ENCODE results near the gene CRYBA2. TPM values are rescaled to one million over a fixed set of nuclear protein-coding genes. Genes with fewer than 3 reads are reported as not detected.

CRYBA2 gene
- total and polyA plus RNA-seq, 2 experiments from 2014 or later = 0.90 TPM; not detected in 1

- Histone ChIP-seq H3K4me1 (ENCODE audit: insufficient read depth) (peaks cover 12% of the 10 kb centered on the region), H3K9me2 (replicated peaks; ENCODE audit: insufficient read depth) (no peaks in the 10 kb centered on the region), H2AFZ (no peak overlapping the region), H3K36me3 (replicated peaks; ENCODE audit: insufficient read depth, low read depth) (no peaks in the 10 kb centered on the region), H3K79me2 (no peaks in the 10 kb centered on the region), H4K20me1 (ENCODE audit: insufficient read depth, poor library complexity, severe bottlenecking) (no peaks in the 10 kb centered on the region), H3K4me3 (no peak overlapping the region), H3K27me3 (peaks cover 96% of the 10 kb centered on the region), H3K27ac (no peak overlapping the region), H3K9me3 (ENCODE audit: low read depth) (no peaks in the 10 kb centered on the region), H3K4me2 (no peak overlapping the region)
- 9% methylated on average over 13 of the region's 13 CpGs for WGBS (ENCODE audit: low lambda C conversion rate, missing lambda C conversion rate)
- peak; percentile 53 for DNase-seq (ENCODE audit: low spot score)
- TF ChIP-seq EZH2 (IDR thresholded peaks at IDR 0.05; ENCODE audit: borderline replicate concordance) (peak; percentile 41), CTCF (IDR thresholded peaks at IDR 0.05; ENCODE audit: poor library complexity) (no peak)
Observed at GRCh38 chr2:218991674-218992168, 1.5 kb downstream of the CRYBA2 start.

DNA sequence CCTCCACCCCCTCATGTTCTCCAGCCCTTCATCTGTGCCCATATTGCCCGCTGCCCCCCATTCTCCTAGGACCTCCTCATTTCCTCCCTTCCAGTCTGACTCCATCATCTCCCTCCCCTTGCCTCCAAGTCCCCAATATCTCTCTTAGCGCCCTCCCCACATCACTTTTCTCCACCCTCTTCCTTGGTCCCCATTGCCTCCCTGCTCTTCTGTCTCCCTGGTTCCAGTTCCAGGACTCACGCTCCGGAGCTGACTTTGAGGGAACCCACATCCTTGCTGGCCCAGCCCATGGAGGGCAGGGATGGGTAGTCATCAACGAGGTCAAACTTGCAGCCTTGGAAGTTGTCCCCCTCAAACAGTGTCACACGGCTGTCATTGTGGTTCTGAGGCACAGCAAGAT lies 2.6 kb downstream of the CRYBA2 start:
- TF ChIP-seq EZH2 (IDR thresholded peaks at IDR 0.05; ENCODE audit: borderline replicate concordance) (no peak), CTCF (IDR thresholded peaks at IDR 0.05; ENCODE audit: poor library complexity) (no peak), EZH2phosphoT487 (IDR thresholded peaks at IDR 0.05; ENCODE audit: low read depth, severe bottlenecking, unreplicated experiment) (no peak)
- H3K4me3 ChIP-seq = no peak overlapping the region
- no peak overlapping the region for H3K27ac ChIP-seq
- H3K4me1 ChIP-seq (ENCODE audit: insufficient read depth) = peaks cover 12% of the 10 kb centered on the region
- H3K9me2 ChIP-seq (replicated peaks; ENCODE audit: insufficient read depth) = no peaks in the 10 kb centered on the region
- DNase-seq (ENCODE audit: low spot score) = no peak
- H3K9me3 ChIP-seq (ENCODE audit: low read depth) = no peaks in the 10 kb centered on the region
- no peaks in the 10 kb centered on the region for H3K36me3 ChIP-seq (replicated peaks; ENCODE audit: insufficient read depth, low read depth)
- H2AFZ ChIP-seq = no peak overlapping the region
- no peaks in the 10 kb centered on the region for H4K20me1 ChIP-seq (ENCODE audit: insufficient read depth, poor library complexity, severe bottlenecking)
- H3K4me2 ChIP-seq = no peak overlapping the region
- 21% methylated on average over 5 of the region's 6 CpGs for WGBS (ENCODE audit: low lambda C conversion rate, missing lambda C conversion rate)
- no peaks in the 10 kb centered on the region for H3K79me2 ChIP-seq
- peaks cover 99% of the 10 kb centered on the region for H3K27me3 ChIP-seq

GRCh38 chr2:218990052-218990451 lies 3.2 kb downstream of the CRYBA2 start:
- no peaks in the 10 kb centered on the region for H3K9me2 ChIP-seq (replicated peaks; ENCODE audit: insufficient read depth)
- no peak overlapping the region for H3K27ac ChIP-seq
- no peak overlapping the region for H3K4me2 ChIP-seq
- no peak overlapping the region for H3K4me3 ChIP-seq
- H4K20me1 ChIP-seq (ENCODE audit: insufficient read depth, poor library complexity, severe bottlenecking) = no peaks in the 10 kb centered on the region
- no peaks in the 10 kb centered on the region for H3K9me3 ChIP-seq (ENCODE audit: low read depth)
- peaks cover 14% of the 10 kb centered on the region for H3K4me1 ChIP-seq (ENCODE audit: insufficient read depth)
- WGBS (ENCODE audit: low lambda C conversion rate, missing lambda C conversion rate) = 40% methylated on average over 9 of the region's 9 CpGs
- H3K36me3 ChIP-seq (replicated peaks; ENCODE audit: insufficient read depth, low read depth) = no peaks in the 10 kb centered on the region
- no peak for DNase-seq (ENCODE audit: low spot score)
- H2AFZ ChIP-seq = no peak overlapping the region
- no peaks in the 10 kb centered on the region for H3K79me2 ChIP-seq
- TF ChIP-seq EZH2phosphoT487 (IDR thresholded peaks at IDR 0.05; ENCODE audit: low read depth, severe bottlenecking, unreplicated experiment) (no peak), CTCF (IDR thresholded peaks at IDR 0.05; ENCODE audit: poor library complexity) (no peak), EZH2 (IDR thresholded peaks at IDR 0.05; ENCODE audit: borderline replicate concordance) (no peak)
- peaks cover 99% of the 10 kb centered on the region for H3K27me3 ChIP-seq

DNA sequence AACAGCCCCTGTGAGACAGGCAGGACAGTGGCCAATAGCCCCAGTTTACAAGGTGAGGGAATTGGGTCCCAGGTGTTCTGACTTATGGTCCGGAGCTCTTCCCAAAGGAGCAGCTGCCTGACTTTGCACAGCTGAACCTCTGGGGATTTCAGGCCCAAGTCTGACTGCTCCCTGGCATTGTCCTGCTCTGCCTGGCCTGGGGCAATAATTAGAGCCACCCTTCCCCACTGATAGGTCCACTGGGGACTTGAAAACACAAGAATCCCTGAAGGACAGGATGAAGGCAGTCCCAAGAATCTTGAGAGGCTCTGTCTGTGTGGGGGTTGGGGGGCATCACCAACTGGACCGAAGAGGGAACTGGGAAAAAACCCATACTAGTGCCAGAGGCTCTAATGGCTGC lies 4.6 kb downstream of the CRYBA2 start:
- H3K4me1 ChIP-seq (ENCODE audit: insufficient read depth) = peaks cover 18% of the 10 kb centered on the region
- no peaks in the 10 kb centered on the region for H3K9me2 ChIP-seq (replicated peaks; ENCODE audit: insufficient read depth)
- H2AFZ ChIP-seq = no peak overlapping the region
- no peaks in the 10 kb centered on the region for H3K79me2 ChIP-seq
- H3K4me3 ChIP-seq = no peak overlapping the region
- no peaks in the 10 kb centered on the region for H3K9me3 ChIP-seq (ENCODE audit: low read depth)
- DNase-seq (ENCODE audit: low spot score) = no peak
- no peak for TF ChIP-seq EZH2phosphoT487 (IDR thresholded peaks at IDR 0.05; ENCODE audit: low read depth, severe bottlenecking, unreplicated experiment)
- no peak for TF ChIP-seq EZH2 (IDR thresholded peaks at IDR 0.05; ENCODE audit: borderline replicate concordance)
- no peak overlapping the region for H3K27ac ChIP-seq
- H3K27me3 ChIP-seq = peaks cover 100% of the 10 kb centered on the region
- H3K4me2 ChIP-seq = no peak overlapping the region
- 61% methylated on average over 2 of the region's 2 CpGs for WGBS (ENCODE audit: low lambda C conversion rate, missing lambda C conversion rate)
- no peaks in the 10 kb centered on the region for H3K36me3 ChIP-seq (replicated peaks; ENCODE audit: insufficient read depth, low read depth)
- no peaks in the 10 kb centered on the region for H4K20me1 ChIP-seq (ENCODE audit: insufficient read depth, poor library complexity, severe bottlenecking)

All from hepatocyte (in vitro differentiated cells).